ENCODE results near the gene MAML3.

GRCh38 chr4:139779691-139780090, 374.3 kb downstream of the MAML3 start:
- TF ChIP-seq CTCF (IDR thresholded peaks at IDR 0.05 in 8 of 11, conservative IDR thresholded peaks at IDR 0.05 in 3 of 11) (no peak), POLR2A (IDR thresholded peaks at IDR 0.05) (no peak)

Data from spleen (tissue), 7 donors.